ENCODE results near the gene EN2.

EN2 gene

DNA sequence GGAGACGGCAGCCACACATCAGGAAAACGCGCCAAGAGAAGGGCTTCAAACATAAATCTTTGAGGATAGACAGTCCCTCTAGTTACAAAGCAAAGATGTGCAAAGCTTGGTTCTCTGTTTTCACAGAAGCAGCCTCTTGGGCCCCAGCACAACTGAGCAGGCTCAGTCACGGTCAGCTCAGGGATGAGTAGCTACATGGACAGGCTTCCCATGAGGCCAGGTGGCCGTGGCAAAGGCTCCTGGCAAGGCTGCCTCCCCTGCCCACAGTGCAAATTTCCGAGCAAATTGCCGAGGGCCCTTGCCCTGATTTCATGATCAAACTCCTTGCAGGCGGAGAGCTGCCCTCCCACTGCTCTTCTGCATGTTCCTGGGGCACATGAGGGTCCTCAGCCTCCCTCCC is 37.8 kb upstream of the EN2 start:
- TF ChIP-seq, protein P1, sequence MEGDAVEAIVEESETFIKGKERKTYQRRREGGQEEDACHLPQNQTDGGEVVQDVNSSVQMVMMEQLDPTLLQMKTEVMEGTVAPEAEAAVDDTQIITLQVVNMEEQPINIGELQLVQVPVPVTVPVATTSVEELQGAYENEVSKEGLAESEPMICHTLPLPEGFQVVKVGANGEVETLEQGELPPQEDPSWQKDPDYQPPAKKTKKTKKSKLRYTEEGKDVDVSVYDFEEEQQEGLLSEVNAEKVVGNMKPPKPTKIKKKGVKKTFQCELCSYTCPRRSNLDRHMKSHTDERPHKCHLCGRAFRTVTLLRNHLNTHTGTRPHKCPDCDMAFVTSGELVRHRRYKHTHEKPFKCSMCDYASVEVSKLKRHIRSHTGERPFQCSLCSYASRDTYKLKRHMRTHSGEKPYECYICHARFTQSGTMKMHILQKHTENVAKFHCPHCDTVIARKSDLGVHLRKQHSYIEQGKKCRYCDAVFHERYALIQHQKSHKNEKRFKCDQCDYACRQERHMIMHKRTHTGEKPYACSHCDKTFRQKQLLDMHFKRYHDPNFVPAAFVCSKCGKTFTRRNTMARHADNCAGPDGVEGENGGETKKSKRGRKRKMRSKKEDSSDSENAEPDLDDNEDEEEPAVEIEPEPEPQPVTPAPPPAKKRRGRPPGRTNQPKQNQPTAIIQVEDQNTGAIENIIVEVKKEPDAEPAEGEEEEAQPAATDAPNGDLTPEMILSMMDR (conservative IDR thresholded peaks at IDR 0.05; ENCODE audit: low read depth), result no peak
- no peak overlapping the region for H3K27ac ChIP-seq
- ChIA-PET CTCF (no interaction called here), POLR2A (ENCODE audit: low non-redundant PET) (no interaction called here)
- no peak for DNase-seq (ENCODE audit: low spot score)

DNA sequence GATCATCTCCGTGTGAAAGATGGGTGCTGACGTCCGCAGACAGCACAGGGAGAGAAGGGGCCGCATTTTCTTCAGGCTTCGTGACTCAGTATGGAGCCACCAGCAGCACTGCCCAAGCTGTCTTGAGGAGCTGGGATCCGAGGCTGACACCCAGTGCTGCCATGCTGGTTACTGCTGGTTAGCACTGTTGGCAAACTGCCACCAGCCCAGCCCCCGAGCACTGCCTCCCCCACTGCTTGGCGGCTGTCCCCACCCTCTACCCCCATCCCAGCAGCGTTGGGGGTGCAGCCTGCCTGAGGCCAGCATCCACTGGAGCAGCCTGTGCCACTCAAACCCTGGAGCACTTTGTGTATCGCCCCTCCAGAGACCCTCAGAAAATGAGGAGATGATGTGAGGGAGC is 35.8 kb upstream of the EN2 start:
- POLR2A ChIA-PET (ENCODE audit: low non-redundant PET), result no interaction called here
- no peak for DNase-seq (ENCODE audit: low spot score)
- CTCF ChIA-PET, result no interaction called here
- TF ChIP-seq, protein P1 (conservative IDR thresholded peaks at IDR 0.05; ENCODE audit: low read depth), result no peak
- H3K27ac ChIP-seq, result no peak overlapping the region

DNA sequence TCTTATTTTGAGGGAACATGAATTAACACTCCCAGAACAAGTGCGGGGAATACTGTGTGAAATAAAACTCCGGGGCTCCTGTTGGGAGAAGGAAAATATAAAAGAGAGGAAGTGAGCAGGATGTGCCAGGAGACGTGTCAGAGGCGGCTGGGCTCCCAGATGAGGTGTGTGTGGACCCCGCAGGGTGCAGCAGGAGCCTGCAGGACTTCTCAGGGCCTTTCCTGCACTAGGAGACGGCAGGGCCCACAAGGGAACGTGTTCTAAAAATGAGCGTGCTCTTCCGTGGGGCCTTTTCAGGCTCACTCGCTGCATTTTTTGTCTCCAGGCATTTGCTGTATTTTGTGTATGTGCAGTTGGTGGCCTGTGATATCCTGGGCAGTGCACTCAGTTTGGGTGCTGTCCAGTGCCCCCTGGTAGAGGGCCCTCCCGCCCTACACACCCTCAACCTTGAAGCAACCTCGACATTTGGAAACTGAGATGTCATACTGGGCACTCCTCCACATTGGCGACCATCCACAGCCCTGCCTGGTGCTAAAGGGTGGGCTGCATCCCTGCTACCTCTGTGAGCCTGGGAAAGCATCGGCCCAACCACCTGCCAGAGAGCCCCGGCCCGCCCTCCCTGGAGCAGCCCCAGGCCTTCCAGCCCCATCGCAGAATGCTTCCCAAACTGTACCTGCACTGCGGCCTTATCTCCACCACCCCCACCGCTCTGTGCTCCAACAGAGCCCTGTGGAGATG is 35.2 kb upstream of the EN2 start:
- TF ChIP-seq, protein P1 (conservative IDR thresholded peaks at IDR 0.05; ENCODE audit: low read depth), result no peak
- ChIA-PET POLR2A (ENCODE audit: low non-redundant PET) (no interaction called here), CTCF (no interaction called here)
- no peak for DNase-seq (ENCODE audit: low spot score)
- H3K27ac ChIP-seq, result no peak overlapping the region

DNA sequence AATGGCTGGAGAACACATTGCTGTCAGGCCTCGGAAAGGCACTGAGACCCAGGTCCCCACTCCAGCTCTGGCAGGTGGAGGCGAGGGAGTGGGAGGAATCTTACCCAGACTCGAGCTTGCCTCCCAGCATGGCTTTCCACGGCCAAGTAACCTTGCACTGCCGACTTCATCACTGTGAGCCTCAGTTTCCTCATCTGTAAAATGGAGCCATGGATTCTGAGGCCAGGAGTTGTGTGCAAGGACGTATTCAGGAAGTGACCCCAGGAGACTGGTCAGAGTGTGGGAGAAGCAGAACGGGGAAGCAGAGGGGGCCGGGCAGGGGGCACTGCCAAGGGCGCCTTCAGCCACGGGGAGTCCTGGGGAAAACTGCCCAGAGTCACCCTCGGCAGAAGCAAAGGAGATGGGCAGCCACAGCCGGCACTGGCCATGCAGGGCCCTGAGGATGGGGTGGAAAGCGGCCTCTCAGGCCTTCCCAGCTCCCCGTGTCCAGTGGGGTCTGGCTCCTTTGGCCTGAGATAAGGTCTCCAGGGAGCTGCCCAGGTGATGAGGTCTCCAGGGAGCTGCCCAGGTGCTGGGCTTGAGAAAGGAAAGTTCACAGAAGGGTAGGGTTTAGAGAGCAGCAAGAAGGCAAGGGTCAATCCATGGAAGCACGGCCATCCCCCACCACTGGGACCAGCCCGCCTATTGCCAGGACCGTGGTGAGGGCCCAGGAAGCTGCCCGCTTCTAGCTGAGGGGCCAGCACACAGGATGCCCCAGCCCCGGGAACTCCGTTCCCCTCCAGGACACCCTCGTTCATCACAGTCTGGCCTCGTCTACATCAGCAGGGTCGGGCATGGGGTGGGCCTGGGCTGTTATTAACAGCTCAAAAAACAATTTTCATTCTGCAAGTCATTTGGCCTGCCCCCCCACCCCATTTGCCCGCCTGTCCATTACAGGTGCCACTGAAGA is 34.3 kb upstream of the EN2 start:
- ChIA-PET CTCF (no interaction called here), POLR2A (ENCODE audit: low non-redundant PET) (no interaction called here)
- TF ChIP-seq, protein P1 (conservative IDR thresholded peaks at IDR 0.05; ENCODE audit: low read depth), result no peak
- H3K27ac ChIP-seq, result no peak overlapping the region
- DNase-seq (ENCODE audit: low spot score), result no peak

DNA sequence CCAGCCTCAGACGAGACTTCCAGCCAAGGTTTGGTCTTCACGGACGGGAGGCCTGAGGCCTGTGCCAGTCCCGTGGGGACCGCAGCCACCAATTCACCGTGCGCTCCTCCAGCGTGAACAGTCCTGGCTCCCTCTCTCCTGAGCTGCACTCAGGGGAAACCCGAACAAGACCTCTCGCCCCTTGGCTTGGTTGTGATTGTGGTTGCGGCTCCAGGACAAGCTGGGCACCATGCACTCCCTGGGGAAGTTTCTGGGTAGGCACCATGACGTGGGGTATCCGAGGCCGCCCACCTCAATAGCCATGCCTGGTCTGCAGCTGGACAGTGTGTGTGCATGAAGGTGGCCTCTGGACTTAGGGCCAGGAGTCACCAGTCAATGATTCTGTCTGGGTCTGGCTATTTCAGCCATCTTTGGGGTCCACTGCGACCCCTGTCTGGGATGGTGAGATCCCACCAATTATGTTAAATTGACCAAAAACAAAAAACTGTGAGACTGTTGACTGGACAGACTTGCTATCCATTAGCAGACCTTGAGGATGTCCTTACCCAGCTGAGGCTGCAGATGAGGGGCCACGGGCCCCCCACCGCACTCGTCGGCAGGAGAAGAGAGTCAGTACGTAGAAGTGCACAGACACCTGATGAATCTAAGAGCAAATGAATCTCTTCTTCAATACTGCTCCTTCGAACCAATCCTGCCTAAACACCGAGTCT is 33.5 kb upstream of the EN2 start:
- TF ChIP-seq, protein P1 (conservative IDR thresholded peaks at IDR 0.05; ENCODE audit: low read depth), result no peak
- ChIA-PET CTCF (interaction anchor here (0.6 kb wide), 1 partner anchor 189 kb away, joined by 4 read pairs; no protein-coding TSS in a partner anchor), POLR2A (ENCODE audit: low non-redundant PET) (no interaction called here)
- no peak for DNase-seq (ENCODE audit: low spot score)
- H3K27ac ChIP-seq, result no peak overlapping the region

DNA sequence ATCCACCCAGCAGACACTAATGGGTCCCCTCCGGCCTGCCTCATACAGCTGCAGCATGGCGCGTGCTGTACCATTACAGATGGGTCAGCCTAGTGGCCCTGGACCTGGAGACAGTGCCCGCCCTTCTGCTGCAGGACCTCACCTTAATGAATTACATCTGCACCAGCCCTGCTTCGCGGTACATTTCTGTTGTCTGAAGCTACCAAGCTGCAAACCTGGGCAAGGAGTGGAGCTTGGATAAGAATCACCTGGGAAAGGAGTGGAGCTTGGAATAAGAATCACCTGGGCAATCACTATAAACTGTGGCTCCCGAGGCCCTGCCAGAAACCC is 33.0 kb upstream of the EN2 start:
- no peak for DNase-seq (ENCODE audit: low spot score)
- CTCF ChIA-PET, result interaction anchor here (0.6 kb wide), 1 partner anchor 188 kb away, joined by 4 read pairs; no protein-coding TSS in a partner anchor
- POLR2A ChIA-PET (ENCODE audit: low non-redundant PET), result no interaction called here
- H3K27ac ChIP-seq, result no peak overlapping the region
- TF ChIP-seq, protein P1 (conservative IDR thresholded peaks at IDR 0.05; ENCODE audit: low read depth), result no peak

All from RWPE1 (cell line).